ENCODE results near the gene KCNMA1.

Gene KCNMA1

GRCh38 chr10:77010430-77010829 lies 627.2 kb downstream of the KCNMA1 start:
- no peak for DNase-seq (ENCODE audit: extremely low read depth, insufficient read length)
- Histone ChIP-seq H3K4me3 (replicated peaks; ENCODE audit: low read depth, low read length) (no peak overlapping the region), H3K36me3 (ENCODE audit: control insufficient read depth, insufficient read depth, low read length) (no peaks in the 10 kb centered on the region), H3K27me3 (replicated peaks; ENCODE audit: control insufficient read depth, insufficient read depth, low read length) (no peaks in the 10 kb centered on the region)
- TF ChIP-seq CTCF (IDR thresholded peaks at IDR 0.05; ENCODE audit: insufficient read depth, low read length, poor library complexity, severe bottlenecking), result no peak

- H3K4me3 ChIP-seq (replicated peaks; ENCODE audit: low read depth, low read length), result no peak overlapping the region
- peak; percentile 13 for DNase-seq (ENCODE audit: extremely low read depth, insufficient read length)
- H3K36me3 ChIP-seq (ENCODE audit: control insufficient read depth, insufficient read depth, low read length), result no peaks in the 10 kb centered on the region
- H3K27me3 ChIP-seq (replicated peaks; ENCODE audit: control insufficient read depth, insufficient read depth, low read length), result no peaks in the 10 kb centered on the region
- TF ChIP-seq CTCF (IDR thresholded peaks at IDR 0.05; ENCODE audit: insufficient read depth, low read length, poor library complexity, severe bottlenecking), result peak; percentile 8
These were observed 629.8 kb downstream of the KCNMA1 start for GRCh38 chr10:77007834-77008233.

- Histone ChIP-seq H3K27me3 (replicated peaks; ENCODE audit: control insufficient read depth, insufficient read depth, low read length) (no peaks in the 10 kb centered on the region), H3K4me3 (replicated peaks; ENCODE audit: low read depth, low read length) (no peak overlapping the region), H3K36me3 (ENCODE audit: control insufficient read depth, insufficient read depth, low read length) (no peaks in the 10 kb centered on the region)
- DNase-seq (ENCODE audit: extremely low read depth, insufficient read length), result no peak
- TF ChIP-seq CTCF (IDR thresholded peaks at IDR 0.05; ENCODE audit: insufficient read depth, low read length, poor library complexity, severe bottlenecking), result no peak
These were observed 630.6 kb downstream of the KCNMA1 start for GRCh38 chr10:77006836-77007511.

- Histone ChIP-seq H3K27me3 (replicated peaks; ENCODE audit: control insufficient read depth, insufficient read depth, low read length) (no peaks in the 10 kb centered on the region), H3K4me3 (replicated peaks; ENCODE audit: low read depth, low read length) (no peak overlapping the region), H3K36me3 (ENCODE audit: control insufficient read depth, insufficient read depth, low read length) (no peaks in the 10 kb centered on the region)
- no peak for TF ChIP-seq CTCF (IDR thresholded peaks at IDR 0.05; ENCODE audit: insufficient read depth, low read length, poor library complexity, severe bottlenecking)
- DNase-seq (ENCODE audit: extremely low read depth, insufficient read length), result no peak
These were observed 631.7 kb downstream of the KCNMA1 start for GRCh38 chr10:77005871-77006270.

GRCh38 chr10:77004917-77005564 lies 632.6 kb downstream of the KCNMA1 start:
- H3K36me3 ChIP-seq (ENCODE audit: control insufficient read depth, insufficient read depth, low read length), result no peaks in the 10 kb centered on the region
- H3K4me3 ChIP-seq (replicated peaks; ENCODE audit: low read depth, low read length), result no peak overlapping the region
- TF ChIP-seq CTCF (IDR thresholded peaks at IDR 0.05; ENCODE audit: insufficient read depth, low read length, poor library complexity, severe bottlenecking), result peak; percentile 82
- no peak for DNase-seq (ENCODE audit: extremely low read depth, insufficient read length)
- no peaks in the 10 kb centered on the region for H3K27me3 ChIP-seq (replicated peaks; ENCODE audit: control insufficient read depth, insufficient read depth, low read length)
